GM21360 (cell line): ENCODE measurements around the gene ACE2.
A peak's percentile ranks its signal among the peaks of the same experiment; 100 is the strongest.

Source experiments
- ATAC-seq: cut with Tn5 transposase; IDR thresholded peaks from one replicate; pipeline ENCODE4 v1.9.1; 2021; ENCODE audit warnings: mild to moderate bottlenecking, moderate library complexity; ENCODE audit not compliant: unreplicated experiment

Gene ACE2

DNA sequence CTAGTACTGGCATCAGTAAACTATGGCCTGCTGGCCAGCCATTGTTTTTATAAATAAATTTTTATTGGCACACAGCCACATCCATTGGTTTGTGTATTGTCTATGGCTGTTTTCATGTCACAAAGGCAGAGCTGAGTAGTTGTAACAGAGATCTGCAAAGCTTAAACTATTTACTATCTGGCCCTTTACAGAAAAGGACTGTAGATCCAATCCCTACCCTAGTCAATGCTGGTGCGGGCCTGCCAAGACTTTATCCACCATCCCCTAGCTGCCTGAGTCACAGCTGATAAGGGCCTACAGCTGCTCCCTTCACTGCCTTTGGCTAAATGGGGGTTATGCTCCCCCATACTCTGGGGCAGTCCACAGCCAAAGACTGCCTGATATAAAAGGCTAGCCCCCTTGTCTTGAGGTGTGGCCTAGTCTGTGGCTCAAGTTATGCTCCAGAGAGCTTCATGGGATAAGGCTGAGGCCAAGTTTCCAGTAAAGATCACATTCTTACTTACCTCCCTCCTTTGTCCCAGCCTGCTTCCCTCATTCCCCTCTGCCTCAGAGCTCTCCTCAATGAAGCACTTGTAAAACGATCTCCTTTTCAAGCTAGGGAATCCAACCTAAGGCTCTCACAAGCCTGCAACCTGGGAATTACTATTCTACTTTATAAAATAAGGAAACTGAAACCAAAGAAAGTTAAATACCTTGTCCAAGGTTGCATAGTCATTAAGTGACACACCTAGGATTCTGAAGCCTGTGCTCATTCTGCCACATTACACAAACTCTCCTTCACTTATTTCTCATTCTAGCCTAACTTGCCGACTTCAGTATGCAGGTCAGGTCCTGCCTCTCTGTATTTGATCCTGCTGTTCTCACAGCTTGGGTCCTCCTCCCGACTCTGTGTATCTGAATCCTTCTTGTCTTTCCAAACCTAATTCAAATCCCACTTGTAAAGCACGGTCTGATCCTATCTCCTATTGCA lies 20.7 kb downstream of the ACE2 start:
- no peak for ATAC-seq

GRCh38 chrX:15576019-15576418 lies 24.7 kb downstream of the ACE2 start:
- ATAC-seq = no peak

DNA sequence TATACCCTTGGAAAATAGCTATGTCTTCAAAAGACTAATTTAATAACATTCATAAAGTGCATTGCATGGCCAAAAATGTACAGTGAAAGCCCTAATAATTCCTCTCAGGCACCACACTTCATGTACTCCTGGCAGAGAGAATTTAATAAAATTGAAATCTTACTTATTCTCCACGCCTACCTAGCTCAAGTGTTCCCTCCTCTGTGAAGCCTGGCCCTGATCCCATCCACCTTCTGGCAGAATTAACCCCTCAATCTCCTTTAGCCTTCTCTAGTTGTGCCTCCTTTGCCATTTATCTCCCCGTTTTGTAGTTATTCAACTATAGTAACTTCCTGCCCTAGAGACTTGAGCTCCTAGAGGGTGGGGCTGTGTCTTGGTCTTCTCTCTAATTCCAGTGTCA lies 26.7 kb downstream of the ACE2 start:
- no peak for ATAC-seq

GRCh38 chrX:15570145-15570544 lies 30.6 kb downstream of the ACE2 start:
- no peak for ATAC-seq

GRCh38 chrX:15567886-15568616 lies 32.7 kb downstream of the ACE2 start:
- no peak for ATAC-seq

- ATAC-seq = no peak
These were observed 33.5 kb downstream of the ACE2 start for GRCh38 chrX:15567267-15567666.

- ATAC-seq = no peak
These were observed 34.5 kb downstream of the ACE2 start for GRCh38 chrX:15566244-15566643.

DNA sequence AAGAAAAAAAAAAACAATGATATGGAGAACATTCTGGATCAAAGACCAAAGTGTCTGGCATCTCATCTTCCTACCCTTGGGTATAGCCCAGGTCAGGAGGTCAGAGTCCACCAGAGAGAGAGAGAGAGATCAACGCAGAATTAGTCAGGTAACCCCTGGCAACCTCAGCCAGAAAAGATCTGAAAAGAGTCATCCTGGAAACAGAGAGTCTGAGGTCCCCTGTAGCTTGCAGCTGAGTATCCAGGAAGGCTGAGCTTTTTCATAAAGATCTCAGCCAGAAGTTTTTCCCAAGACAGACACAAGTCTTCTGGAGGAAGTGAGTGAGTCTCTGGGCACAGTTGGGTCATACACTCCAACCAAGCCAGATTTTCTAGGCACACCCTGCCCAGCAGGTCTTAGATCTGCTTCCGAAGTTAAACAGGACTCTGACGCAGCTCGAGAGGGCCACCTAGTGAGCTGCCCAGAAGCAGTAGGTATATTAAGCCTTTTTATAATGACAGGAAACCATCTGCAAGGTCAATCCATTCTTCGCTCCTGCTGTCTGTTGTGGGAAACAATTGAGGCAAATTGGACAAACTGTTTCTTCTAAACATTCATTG lies 35.7 kb downstream of the ACE2 start:
- peak; percentile 74 for ATAC-seq

- no peak for ATAC-seq
These were observed 37.7 kb downstream of the ACE2 start for GRCh38 chrX:15563056-15563455.

GRCh38 chrX:15560924-15561323 lies 39.8 kb downstream of the ACE2 start:
- no peak for ATAC-seq

GRCh38 chrX:15559227-15559626 lies 41.5 kb downstream of the ACE2 start:
- no peak for ATAC-seq

DNA sequence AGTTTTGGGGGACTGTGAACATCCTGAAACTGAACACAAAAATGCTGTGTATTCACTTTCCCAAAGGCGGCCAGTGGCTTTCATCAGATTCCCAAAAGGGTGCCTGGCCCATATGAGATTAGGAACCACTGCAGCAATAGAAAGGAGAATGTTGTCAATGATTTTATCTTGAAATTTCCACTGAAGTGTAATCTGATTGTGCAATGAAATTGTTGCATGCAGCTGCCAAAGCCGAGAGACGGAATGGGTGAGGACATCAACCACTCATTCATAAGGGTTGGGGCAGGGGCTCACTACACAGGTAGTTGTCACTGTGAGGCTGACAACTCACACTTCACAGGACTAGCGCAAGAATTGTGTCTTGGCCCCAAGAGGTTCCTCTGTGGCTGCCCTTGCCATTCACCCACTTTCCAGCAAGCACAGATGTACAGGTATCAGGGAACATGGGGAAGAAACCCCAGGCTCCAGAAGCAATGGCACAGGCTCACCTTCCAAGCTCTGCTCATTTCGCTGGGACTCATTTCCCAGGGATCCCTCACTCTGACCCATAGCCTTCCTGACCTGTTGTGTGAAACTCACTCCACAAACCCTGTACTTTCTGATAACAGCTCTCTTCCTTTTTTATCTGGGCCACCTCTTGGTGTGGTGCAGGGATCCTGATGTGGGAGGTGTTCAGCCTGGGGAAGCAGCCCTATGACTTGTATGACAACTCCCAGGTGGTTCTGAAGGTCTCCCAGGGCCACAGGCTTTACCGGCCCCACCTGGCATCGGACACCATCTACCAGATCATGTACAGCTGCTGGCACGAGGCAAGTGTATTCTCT lies 51.4 kb downstream of the ACE2 start:
- no peak for ATAC-seq

DNA sequence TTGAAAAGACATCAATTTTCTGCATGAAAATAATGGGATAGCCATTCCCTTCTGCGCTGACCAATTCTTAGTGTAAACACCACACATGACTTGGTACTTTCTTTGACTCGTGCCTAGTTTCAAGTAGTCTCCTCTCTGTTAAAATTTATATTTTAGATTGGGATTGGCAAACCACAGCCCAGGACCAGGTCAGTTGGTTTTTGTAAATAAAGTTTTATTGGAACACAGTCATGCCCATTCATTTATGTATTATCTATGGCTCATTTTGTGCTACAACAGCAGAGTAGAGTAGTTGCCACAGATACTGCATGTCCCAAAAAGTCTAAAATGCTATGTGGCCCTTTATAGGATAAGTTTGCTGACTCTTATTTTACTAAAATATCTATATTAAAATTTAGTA lies 53.4 kb downstream of the ACE2 start:
- no peak for ATAC-seq

GRCh38 chrX:15546745-15547144 lies 54.0 kb downstream of the ACE2 start:
- no peak for ATAC-seq

GRCh38 chrX:15530318-15530717 lies 70.4 kb downstream of the ACE2 start:
- ATAC-seq = no peak

DNA sequence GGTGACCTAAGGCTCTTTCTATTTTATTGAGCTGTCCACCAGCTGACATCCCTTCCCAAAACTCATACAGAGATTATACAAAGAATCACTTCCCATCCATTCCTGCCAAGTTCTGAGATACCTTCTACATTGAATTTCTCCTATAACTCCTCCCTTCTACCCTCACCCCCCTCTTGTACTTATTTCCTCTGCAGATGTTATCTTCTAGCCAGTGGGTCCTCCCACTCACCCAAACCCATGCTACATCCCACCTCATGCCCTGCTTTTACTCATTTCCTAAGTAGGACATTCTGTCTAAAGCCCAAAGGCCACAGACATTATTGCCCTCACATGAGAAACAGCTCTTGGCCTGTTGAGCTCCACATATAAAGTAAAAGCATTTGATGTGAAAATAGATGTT lies 71.6 kb downstream of the ACE2 start:
- ATAC-seq = no peak

- ATAC-seq = no peak
These were observed 74.9 kb downstream of the ACE2 start for GRCh38 chrX:15525664-15526416.

DNA sequence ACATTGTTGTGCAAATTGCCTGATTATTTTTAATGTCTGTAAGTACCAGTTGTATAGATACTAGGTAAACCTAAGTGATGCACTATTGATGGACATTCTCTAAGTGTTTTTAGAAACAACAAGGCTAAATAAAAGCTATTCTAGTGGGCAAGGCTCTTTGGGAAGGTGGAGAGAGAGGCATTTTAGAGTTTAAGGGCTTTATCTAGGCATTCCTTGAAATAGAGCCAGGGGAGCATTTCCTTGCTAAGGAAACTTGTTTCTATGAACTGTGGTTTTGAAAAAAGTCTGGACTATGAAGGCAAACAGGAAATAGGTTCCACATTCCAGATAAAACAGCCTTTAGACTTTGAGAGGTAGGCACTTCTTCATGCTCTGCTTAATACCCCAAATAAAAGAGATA lies 76.3 kb downstream of the ACE2 start:
- no peak for ATAC-seq

DNA sequence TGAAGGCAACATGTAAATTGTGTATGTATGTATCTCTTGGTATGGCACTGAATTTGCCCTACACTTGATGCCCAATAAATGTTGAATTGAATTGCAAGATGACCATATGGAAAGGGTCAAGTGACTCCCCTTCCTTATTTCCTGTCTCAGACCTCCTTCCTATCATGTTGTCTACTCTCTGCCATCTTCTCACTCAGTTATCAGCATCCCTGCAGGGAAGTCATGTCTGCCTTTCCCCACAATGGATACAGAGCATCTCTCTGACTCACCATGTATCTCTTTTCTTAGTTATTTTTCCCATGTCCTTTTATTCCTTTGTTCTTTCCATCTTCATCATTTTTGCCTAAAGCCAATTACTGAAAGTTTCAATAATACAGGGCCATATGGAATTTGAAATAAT lies 77.7 kb downstream of the ACE2 start:
- ATAC-seq = no peak

GRCh38 chrX:15522464-15522863 lies 78.3 kb downstream of the ACE2 start:
- no peak for ATAC-seq
